HG03571 (cell line): Measurements from ENCODE around the gene TMEM72.

Experiments used
- ATAC-seq: cut with Tn5 transposase; IDR thresholded peaks from one replicate; pipeline ENCODE4 v1.9.1; 2021; ENCODE audit not compliant: unreplicated experiment

The TMEM72 gene

GRCh38 chr10:44916429-44916828, 5.3 kb downstream of the TMEM72 start:
- no peak for ATAC-seq

- no peak for ATAC-seq
Observed at GRCh38 chr10:44917848-44918247, 6.7 kb downstream of the TMEM72 start.

- no peak for ATAC-seq
Observed at GRCh38 chr10:44920252-44920651, 9.1 kb downstream of the TMEM72 start.

GRCh38 chr10:44921061-44921460, 9.9 kb downstream of the TMEM72 start:
- no peak for ATAC-seq

GRCh38 chr10:44921506-44921905, 10.4 kb downstream of the TMEM72 start:
- ATAC-seq, result no peak

GRCh38 chr10:44922021-44922420, 10.9 kb downstream of the TMEM72 start:
- ATAC-seq, result no peak

- no peak for ATAC-seq
Observed at GRCh38 chr10:44922796-44923545, 11.8 kb downstream of the TMEM72 start.

GRCh38 chr10:44923611-44924010, 12.5 kb downstream of the TMEM72 start:
- ATAC-seq, result no peak

- no peak for ATAC-seq
Observed at GRCh38 chr10:44924261-44925040, 13.3 kb downstream of the TMEM72 start.

GRCh38 chr10:44925224-44925623, 14.1 kb downstream of the TMEM72 start:
- no peak for ATAC-seq

GRCh38 chr10:44925811-44926750, 14.9 kb downstream of the TMEM72 start:
- no peak for ATAC-seq

- ATAC-seq, result no peak
Observed at GRCh38 chr10:44926751-44927351, 15.7 kb downstream of the TMEM72 start.

- ATAC-seq, result no peak
Observed at GRCh38 chr10:44927352-44927751, 16.2 kb downstream of the TMEM72 start.

GRCh38 chr10:44928462-44928861, 17.3 kb downstream of the TMEM72 start:
- ATAC-seq, result no peak

GRCh38 chr10:44929356-44930255, 18.5 kb downstream of the TMEM72 start:
- no peak for ATAC-seq

- ATAC-seq, result no peak
Observed at GRCh38 chr10:44930904-44931620, 19.9 kb downstream of the TMEM72 start.

- ATAC-seq, result no peak
Observed at GRCh38 chr10:44931621-44932516, 20.7 kb downstream of the TMEM72 start.
